Nephron progenitor cell (in vitro differentiated cells): ENCODE results near the gene GMDS.
A peak's percentile ranks its signal among the peaks of the same experiment; 100 is the strongest.

Source experiments
- DNase-seq: peaks from one replicate; pipeline ENCODE4 v3.0.0; 2021
- H3K27ac Mint-ChIP-seq: 2 replicates; pipeline ENCODE4 v1.8.0; 2021; ENCODE audit warnings: mild to moderate bottlenecking, moderate library complexity, mixed read lengths
- H3K27me3 Mint-ChIP-seq: 2 replicates; pipeline ENCODE4 v1.8.0; 2021; ENCODE audit warnings: mild to moderate bottlenecking, low read depth, mixed read lengths; ENCODE audit not compliant: poor library complexity
- H3K36me3 Mint-ChIP-seq: 2 replicates; pipeline ENCODE4 v1.8.0; 2021; ENCODE audit warnings: low read depth, mixed read lengths
- H3K4me1 Mint-ChIP-seq: 2 replicates; pipeline ENCODE4 v1.8.0; 2021; ENCODE audit warnings: mixed read lengths
- H3K4me3 Mint-ChIP-seq: 2 replicates; pipeline ENCODE4 v1.8.0; 2021; ENCODE audit warnings: mild to moderate bottlenecking, moderate library complexity, mixed read lengths
- H3K9me3 Mint-ChIP-seq: 2 replicates; pipeline ENCODE4 v1.8.0; 2021; ENCODE audit warnings: mild to moderate bottlenecking, moderate library complexity, mixed read lengths
- TF ChIP-seq, protein P1 (sequence below): fragments of 200-600 bp; sonication (generic); IDR thresholded peaks from 2 replicates; pipeline ENCODE4 v1.5.0; 2021; ENCODE audit warnings: antibody characterized with exemption

GMDS gene

DNA sequence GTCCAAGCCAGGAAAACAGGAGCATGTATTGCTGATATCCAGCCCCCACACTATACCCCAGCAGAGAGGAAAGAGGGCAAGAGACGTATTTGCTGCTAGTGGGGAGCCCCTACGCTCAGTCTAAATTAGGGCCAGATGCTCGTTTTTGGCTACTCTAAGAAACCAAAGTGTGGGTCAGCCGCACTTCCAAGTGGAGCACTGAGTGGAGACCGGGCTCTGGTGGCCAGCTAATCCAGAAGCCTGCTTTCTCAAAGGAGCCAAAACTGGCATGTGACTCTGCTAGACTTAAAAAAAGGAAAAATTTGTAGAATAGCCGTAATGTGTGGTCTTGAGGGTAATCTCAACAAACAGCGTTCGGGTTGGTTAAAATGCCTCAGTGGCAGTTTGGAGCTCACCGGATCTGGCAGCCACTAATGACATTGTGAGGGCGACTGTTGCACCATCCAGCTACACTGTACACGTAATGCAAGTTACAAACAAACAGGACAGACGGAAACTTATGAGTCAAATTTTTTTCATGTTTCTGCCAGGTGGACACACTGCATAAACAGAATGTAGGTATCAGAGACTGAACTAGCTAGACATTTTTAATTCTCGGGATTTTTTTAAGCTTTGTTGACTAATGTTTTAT is 404.8 kb downstream of the GMDS start:
- no peak for DNase-seq
- no peak overlapping the region for H3K27ac Mint-ChIP-seq
- TF ChIP-seq, protein P1, sequence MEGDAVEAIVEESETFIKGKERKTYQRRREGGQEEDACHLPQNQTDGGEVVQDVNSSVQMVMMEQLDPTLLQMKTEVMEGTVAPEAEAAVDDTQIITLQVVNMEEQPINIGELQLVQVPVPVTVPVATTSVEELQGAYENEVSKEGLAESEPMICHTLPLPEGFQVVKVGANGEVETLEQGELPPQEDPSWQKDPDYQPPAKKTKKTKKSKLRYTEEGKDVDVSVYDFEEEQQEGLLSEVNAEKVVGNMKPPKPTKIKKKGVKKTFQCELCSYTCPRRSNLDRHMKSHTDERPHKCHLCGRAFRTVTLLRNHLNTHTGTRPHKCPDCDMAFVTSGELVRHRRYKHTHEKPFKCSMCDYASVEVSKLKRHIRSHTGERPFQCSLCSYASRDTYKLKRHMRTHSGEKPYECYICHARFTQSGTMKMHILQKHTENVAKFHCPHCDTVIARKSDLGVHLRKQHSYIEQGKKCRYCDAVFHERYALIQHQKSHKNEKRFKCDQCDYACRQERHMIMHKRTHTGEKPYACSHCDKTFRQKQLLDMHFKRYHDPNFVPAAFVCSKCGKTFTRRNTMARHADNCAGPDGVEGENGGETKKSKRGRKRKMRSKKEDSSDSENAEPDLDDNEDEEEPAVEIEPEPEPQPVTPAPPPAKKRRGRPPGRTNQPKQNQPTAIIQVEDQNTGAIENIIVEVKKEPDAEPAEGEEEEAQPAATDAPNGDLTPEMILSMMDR: no peak
- H3K27me3 Mint-ChIP-seq: peaks cover 3% of the 10 kb centered on the region
- peaks cover 1% of the 10 kb centered on the region for H3K4me1 Mint-ChIP-seq
- H3K4me3 Mint-ChIP-seq: no peak overlapping the region
- peaks cover 19% of the 10 kb centered on the region for H3K9me3 Mint-ChIP-seq
- peaks cover 3% of the 10 kb centered on the region for H3K36me3 Mint-ChIP-seq

DNA sequence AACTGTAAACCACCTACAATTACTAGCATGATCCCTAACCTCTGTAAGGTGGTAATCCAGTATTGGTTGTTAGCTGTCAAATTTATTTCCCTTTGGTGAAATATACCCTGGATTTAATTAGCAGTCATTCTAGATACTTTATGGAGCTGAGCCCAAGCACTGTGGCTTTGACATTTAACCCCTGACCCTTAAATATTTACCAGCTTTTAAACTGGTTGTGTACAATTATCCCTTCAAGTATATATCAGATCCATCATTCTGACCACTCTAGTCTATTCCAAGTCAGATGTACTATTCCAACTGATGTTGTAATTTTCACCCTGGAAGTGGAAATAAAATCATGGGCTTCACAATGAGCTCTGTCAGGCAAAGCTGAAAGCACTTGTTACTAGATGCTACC is 406.0 kb downstream of the GMDS start:
- H3K4me1 Mint-ChIP-seq: peaks cover 14% of the 10 kb centered on the region
- H3K9me3 Mint-ChIP-seq: peaks cover 7% of the 10 kb centered on the region
- TF ChIP-seq, protein P1: no peak
- H3K27me3 Mint-ChIP-seq: peaks cover 8% of the 10 kb centered on the region
- H3K4me3 Mint-ChIP-seq: no peak overlapping the region
- H3K36me3 Mint-ChIP-seq: no peaks in the 10 kb centered on the region
- DNase-seq: no peak
- no peak overlapping the region for H3K27ac Mint-ChIP-seq

DNA sequence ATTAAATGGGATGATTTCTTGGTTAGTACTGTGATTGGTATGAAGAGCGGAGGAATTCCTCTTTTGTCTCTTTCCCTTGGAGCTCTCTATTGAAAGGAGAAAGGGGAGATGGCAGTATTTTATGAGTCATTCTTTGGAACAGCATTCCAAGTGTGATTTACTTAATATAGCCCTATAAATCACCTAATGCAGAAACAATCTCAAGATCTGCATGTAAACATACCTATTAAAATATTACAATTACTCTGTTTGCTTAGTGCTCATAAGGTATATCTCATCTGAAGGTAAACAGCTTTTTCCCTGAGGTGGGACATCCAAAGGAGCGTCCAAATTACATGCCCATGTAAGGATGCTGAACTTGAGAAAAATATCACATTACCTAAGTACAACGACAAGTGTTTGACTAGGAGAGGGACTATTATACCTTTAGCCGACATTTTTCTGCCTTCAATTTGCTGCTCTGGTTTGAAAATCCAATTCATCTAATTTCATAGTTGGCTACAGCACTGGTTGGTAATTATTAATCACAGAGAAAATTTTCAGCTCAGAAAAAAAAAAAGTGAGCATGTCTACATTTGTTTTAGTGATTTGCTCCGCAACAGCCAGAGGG is 406.7 kb downstream of the GMDS start:
- peaks cover 8% of the 10 kb centered on the region for H3K27me3 Mint-ChIP-seq
- peaks cover under 1% of the 10 kb centered on the region for H3K9me3 Mint-ChIP-seq
- peak overlapping the region; percentile 49 for H3K27ac Mint-ChIP-seq
- H3K4me3 Mint-ChIP-seq: no peak overlapping the region
- DNase-seq: no peak
- TF ChIP-seq, protein P1: no peak
- H3K4me1 Mint-ChIP-seq: peaks cover 19% of the 10 kb centered on the region
- no peaks in the 10 kb centered on the region for H3K36me3 Mint-ChIP-seq

DNA sequence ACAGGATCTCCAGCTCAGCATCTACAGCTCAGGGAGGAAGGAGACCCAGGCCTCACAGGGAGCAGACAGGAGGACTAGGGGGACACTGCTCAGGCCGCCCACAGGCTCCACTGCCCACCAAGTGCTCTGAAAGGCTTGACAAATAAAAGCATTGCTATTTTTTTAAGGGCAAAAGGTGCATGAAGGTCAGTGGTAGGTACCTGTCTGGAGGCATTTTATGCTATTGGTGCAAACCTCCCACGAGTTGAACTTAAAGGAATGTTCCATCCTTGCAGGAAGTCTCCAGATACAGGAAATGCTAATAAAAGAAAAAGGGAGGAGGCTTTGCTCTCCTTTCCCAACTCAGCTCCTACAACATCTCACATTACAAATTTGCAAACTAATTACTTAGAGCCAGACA is 407.6 kb downstream of the GMDS start:
- DNase-seq: peak; percentile 25
- H3K36me3 Mint-ChIP-seq: no peaks in the 10 kb centered on the region
- H3K9me3 Mint-ChIP-seq: no peaks in the 10 kb centered on the region
- peaks cover 28% of the 10 kb centered on the region for H3K4me1 Mint-ChIP-seq
- TF ChIP-seq, protein P1: no peak
- peak overlapping the region; percentile 78 for H3K27ac Mint-ChIP-seq
- peak overlapping the region; percentile 54 for H3K4me3 Mint-ChIP-seq
- H3K27me3 Mint-ChIP-seq: peaks cover 9% of the 10 kb centered on the region

DNA sequence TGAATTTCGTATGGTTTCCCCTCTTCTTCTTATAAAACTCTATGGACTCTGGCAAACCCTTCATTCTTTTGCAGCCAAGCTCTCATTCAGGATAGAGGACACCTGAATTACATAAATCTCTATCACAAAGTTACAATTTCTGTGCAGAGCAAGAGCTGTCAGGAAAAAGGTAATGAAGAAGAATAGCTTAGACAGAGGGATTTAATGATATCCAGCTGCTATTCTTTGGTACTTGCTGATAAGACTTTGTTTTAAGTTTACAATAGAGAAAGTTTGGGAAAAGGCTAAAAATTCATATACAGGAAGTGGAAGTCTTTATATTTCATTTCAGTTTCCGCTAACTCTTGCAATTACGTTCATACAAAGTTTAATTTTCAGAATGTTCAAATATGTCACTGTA is 408.7 kb downstream of the GMDS start:
- no peak for DNase-seq
- no peaks in the 10 kb centered on the region for H3K9me3 Mint-ChIP-seq
- H3K4me1 Mint-ChIP-seq: peaks cover 39% of the 10 kb centered on the region
- peaks cover 12% of the 10 kb centered on the region for H3K27me3 Mint-ChIP-seq
- H3K27ac Mint-ChIP-seq: no peak overlapping the region
- no peak overlapping the region for H3K4me3 Mint-ChIP-seq
- no peaks in the 10 kb centered on the region for H3K36me3 Mint-ChIP-seq
- TF ChIP-seq, protein P1: no peak
